Measurements from ENCODE around the gene RNF26. TPM values are rescaled to one million over a fixed set of nuclear protein-coding genes. Genes with fewer than 3 reads are reported as not detected.

Gene RNF26
- total and polyA plus RNA-seq, 9 donors = 7.0 to 25.8 (median 19.7) TPM

DNA sequence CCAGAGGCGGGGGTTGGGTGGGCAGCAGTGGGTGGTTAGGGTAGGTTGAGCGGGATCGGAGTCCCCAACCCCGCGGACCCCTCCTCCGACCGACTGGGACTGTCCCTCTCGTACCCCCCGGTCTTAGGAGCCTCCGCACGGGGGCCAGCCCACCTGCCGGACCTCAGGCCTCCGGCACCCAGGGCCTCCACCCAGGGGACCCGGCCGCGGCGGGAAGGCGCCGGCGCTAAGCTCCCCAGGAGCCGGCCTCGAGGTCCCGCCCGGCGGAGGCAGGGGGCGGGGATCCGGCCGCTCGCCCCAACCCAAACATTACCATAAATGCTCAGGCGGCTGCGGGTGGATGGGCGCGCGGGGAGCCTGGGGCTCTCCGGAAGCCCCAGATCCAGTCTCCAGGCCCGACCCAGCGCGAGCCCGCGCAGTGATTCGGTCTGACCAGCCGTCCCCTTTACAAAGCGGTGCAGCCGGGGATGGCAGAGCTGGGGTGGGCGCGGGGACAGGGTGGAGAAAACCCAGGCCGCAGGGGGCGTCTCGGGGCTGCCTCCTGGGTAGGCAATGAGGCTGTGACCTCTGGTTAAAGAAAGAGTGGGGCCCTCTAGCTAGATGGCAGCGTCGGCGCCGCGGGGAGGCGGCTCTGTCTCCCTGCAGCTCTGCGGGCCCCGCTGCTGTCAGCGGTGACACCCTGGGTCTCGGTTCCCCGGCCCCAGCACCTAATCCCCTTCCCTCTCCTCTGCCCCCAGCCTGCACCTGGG, 13.4 kb upstream of the RNF26 start:
- DNase-seq = peak in 4 of 5 donors; percentile 46 to 74 (median 60)
- Histone ChIP-seq H3K27me3 (no peaks in the 10 kb centered on the region), H3K4me3 (peak overlapping the region; percentile 32), H3K9me3 (no peaks in the 10 kb centered on the region), H3K27ac (peak overlapping the region; percentile 68 to 71), H3K36me3 (no peaks in the 10 kb centered on the region), H3K4me1 (ENCODE audit: insufficient read depth) (peaks cover 17% of the 10 kb centered on the region)
- intact Hi-C loops (cut with DNase I) = no loop called here
- TF ChIP-seq, protein P1, sequence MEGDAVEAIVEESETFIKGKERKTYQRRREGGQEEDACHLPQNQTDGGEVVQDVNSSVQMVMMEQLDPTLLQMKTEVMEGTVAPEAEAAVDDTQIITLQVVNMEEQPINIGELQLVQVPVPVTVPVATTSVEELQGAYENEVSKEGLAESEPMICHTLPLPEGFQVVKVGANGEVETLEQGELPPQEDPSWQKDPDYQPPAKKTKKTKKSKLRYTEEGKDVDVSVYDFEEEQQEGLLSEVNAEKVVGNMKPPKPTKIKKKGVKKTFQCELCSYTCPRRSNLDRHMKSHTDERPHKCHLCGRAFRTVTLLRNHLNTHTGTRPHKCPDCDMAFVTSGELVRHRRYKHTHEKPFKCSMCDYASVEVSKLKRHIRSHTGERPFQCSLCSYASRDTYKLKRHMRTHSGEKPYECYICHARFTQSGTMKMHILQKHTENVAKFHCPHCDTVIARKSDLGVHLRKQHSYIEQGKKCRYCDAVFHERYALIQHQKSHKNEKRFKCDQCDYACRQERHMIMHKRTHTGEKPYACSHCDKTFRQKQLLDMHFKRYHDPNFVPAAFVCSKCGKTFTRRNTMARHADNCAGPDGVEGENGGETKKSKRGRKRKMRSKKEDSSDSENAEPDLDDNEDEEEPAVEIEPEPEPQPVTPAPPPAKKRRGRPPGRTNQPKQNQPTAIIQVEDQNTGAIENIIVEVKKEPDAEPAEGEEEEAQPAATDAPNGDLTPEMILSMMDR (IDR thresholded peaks at IDR 0.05) = no peak
- TF ChIP-seq EP300 (IDR thresholded peaks at IDR 0.05) = no peak
- TF ChIP-seq POLR2A (IDR thresholded peaks at IDR 0.05) = no peak
- 2 to 3% (median 3%) methylated on average over 57 to 60 of the region's 60 CpGs for WGBS, 3 donors

GRCh38 chr11:119322360-119322739, 12.0 kb upstream of the RNF26 start:
- TF ChIP-seq POLR2A (IDR thresholded peaks at IDR 0.05) (no peak), EP300 (IDR thresholded peaks at IDR 0.05) (no peak)
- TF ChIP-seq, protein P1 (IDR thresholded peaks at IDR 0.05) = peak in 1 of 3 donors; percentile 22
- WGBS, 3 donors = 30 to 47% (median 36%) methylated on average over 6 of the region's 6 CpGs
- no peaks in the 10 kb centered on the region for H3K9me3 ChIP-seq
- DNase-seq = no peak
- no peak overlapping the region for H3K27ac ChIP-seq
- no peak overlapping the region for H3K4me3 ChIP-seq
- H3K4me1 ChIP-seq (ENCODE audit: insufficient read depth) = peaks cover 11% of the 10 kb centered on the region
- H3K36me3 ChIP-seq = no peaks in the 10 kb centered on the region
- intact Hi-C loops (cut with DNase I) = no loop called here
- no peaks in the 10 kb centered on the region for H3K27me3 ChIP-seq

- intact Hi-C loops (cut with DNase I) = no loop called here
- Histone ChIP-seq H3K36me3 (no peaks in the 10 kb centered on the region), H3K4me1 (ENCODE audit: insufficient read depth) (peaks cover 9% of the 10 kb centered on the region), H3K27ac (no peak overlapping the region), H3K9me3 (no peaks in the 10 kb centered on the region), H3K4me3 (no peak overlapping the region), H3K27me3 (no peaks in the 10 kb centered on the region)
- DNase-seq = no peak
- WGBS, 3 donors = 75 to 84% (median 81%) methylated on average over 20 of the region's 20 CpGs
- no peak for TF ChIP-seq POLR2A (IDR thresholded peaks at IDR 0.05)
- TF ChIP-seq, protein P1 (IDR thresholded peaks at IDR 0.05) = no peak
- no peak for TF ChIP-seq EP300 (IDR thresholded peaks at IDR 0.05)
Measured at GRCh38 chr11:119322921-119323531, 11.3 kb upstream of the RNF26 start.

DNA sequence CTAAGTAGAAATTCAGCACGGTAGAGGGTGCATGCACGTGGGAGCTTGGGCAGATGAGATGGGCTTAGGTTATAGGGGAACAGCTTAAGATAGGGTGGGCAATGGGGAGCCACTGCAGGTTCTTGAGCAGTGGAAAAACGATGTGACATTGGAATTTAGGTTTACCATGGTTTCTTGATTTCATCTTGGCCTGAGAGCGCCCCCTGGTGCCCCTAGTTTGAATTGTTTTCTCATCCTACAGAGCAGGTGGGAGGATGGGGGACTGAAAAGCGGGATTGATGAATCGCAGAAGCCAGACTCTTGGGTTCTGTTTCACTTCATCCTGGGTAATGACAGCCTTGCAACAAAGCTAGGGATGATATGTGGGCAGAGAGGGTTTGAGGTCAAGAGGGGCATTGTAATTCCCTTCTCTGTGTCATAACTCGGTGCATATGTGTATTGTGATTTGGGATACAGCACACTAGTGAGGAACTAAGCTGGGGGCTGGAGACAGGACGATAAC, 10.7 kb upstream of the RNF26 start:
- Histone ChIP-seq H3K9me3 (no peaks in the 10 kb centered on the region), H3K27me3 (no peaks in the 10 kb centered on the region), H3K36me3 (no peaks in the 10 kb centered on the region), H3K4me1 (ENCODE audit: insufficient read depth) (peaks cover 7% of the 10 kb centered on the region), H3K27ac (no peak overlapping the region), H3K4me3 (no peak overlapping the region)
- WGBS, 3 donors = 9 to 15% (median 10%) methylated on average over 8 of the region's 8 CpGs
- TF ChIP-seq, protein P1 (IDR thresholded peaks at IDR 0.05) = peak; percentile 59 to 73 (median 64)
- TF ChIP-seq EP300 (IDR thresholded peaks at IDR 0.05) = no peak
- intact Hi-C loops (cut with DNase I) = no loop called here
- DNase-seq = peak; percentile 50 to 81 (median 75)
